ENCODE results near the gene TTC13. TPM values are rescaled to one million over a fixed set of nuclear protein-coding genes. Genes with fewer than 3 reads are reported as not detected.

Gene TTC13
- total RNA-seq, 1 experiment from 2014 or later: 12.3 TPM

DNA sequence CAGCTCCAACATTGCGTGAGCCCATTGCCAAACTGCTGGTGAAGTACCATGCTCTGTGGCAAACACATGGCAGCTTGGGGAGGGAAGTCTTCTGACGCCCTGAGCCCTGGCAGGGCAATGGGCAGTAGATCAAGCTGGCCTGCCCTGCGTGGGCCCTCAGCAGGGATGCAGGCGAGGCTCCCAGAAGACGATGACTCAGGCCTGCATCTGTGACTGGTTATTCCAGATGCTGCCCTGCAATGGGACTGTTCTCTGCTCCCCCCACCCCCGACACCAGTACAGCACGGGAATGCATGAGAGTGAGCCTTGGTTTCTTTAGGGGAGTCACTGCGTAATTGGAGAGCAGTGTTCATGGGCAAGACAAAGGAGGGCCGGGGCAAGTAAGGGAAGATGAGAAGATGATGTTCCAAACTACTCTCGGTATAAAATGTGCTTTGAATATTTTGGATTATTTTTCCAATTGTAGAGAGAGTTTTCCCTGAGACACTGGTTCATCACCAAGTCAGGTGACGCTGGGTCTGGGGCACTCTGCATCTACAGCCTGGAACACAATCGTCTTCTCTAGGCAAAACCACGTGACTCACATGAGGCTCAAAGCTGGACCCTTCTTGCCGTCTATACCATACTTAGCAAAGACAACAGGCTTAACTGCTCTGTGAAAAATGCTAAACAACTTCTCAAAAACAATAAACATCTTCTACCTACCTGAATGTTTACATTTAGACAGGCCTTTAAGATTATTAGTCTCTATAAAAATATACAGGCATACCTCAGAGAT lies 101.3 kb downstream of the TTC13 start:
- DNase-seq (ENCODE audit: low read depth, low spot score) (no peak), ATAC-seq (peak; percentile 85)
- no peak overlapping the region for H3K27ac ChIP-seq (ENCODE audit: low read depth, low read length)
- no peaks in the 10 kb centered on the region for H3K9me2 ChIP-seq (ENCODE audit: insufficient read depth)
- RAD21 ChIA-PET (ENCODE audit: low non-redundant PET in 1 of 2, low total read pairs in 2 of 2, uncharacterized antibody in 2 of 2, unreplicated experiment in 2 of 2): no interaction called here
- CTCF ChIA-PET: no interaction called here
- POLR2A ChIA-PET: no interaction called here
- H3K4me1 ChIP-seq (ENCODE audit: control insufficient read depth in 1 of 2, insufficient read depth in 2 of 2, low read length in 2 of 2): peaks cover 7 to 22% of the 10 kb centered on the region in 2 experiments; a peak in 3 of 4 replicates
- peak overlapping the region; percentile 42 for H3K4me2 ChIP-seq (ENCODE audit: low read length)
- intact Hi-C loops (cut with micrococcal nuclease): no loop called here
- no peak overlapping the region for H3K4me3 ChIP-seq (replicated peaks in 1 of 2; ENCODE audit: low read depth in 1 of 2, low read length in 2 of 2)
- H3K79me2 ChIP-seq (ENCODE audit: insufficient read depth, low read length): no peaks in the 10 kb centered on the region
- TF ChIP-seq, protein P1, sequence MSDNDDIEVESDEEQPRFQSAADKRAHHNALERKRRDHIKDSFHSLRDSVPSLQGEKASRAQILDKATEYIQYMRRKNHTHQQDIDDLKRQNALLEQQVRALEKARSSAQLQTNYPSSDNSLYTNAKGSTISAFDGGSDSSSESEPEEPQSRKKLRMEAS (IDR thresholded peaks at IDR 0.05): peak; percentile 40; the same call in 1 of the 2 replicates
- TF ChIP-seq FOSL1 (IDR thresholded peaks at IDR 0.05; ENCODE audit: low read depth): peak; percentile 34; the same call in 1 of the 2 replicates
- TF ChIP-seq, protein P2, sequence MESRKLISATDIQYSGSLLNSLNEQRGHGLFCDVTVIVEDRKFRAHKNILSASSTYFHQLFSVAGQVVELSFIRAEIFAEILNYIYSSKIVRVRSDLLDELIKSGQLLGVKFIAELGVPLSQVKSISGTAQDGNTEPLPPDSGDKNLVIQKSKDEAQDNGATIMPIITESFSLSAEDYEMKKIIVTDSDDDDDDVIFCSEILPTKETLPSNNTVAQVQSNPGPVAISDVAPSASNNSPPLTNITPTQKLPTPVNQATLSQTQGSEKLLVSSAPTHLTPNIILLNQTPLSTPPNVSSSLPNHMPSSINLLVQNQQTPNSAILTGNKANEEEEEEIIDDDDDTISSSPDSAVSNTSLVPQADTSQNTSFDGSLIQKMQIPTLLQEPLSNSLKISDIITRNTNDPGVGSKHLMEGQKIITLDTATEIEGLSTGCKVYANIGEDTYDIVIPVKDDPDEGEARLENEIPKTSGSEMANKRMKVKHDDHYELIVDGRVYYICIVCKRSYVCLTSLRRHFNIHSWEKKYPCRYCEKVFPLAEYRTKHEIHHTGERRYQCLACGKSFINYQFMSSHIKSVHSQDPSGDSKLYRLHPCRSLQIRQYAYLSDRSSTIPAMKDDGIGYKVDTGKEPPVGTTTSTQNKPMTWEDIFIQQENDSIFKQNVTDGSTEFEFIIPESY (IDR thresholded peaks at IDR 0.05; ENCODE audit: extremely low read depth, insufficient replicate concordance, low read length): no peak
- no peak for TF ChIP-seq ELF1 (IDR thresholded peaks at IDR 0.05; ENCODE audit: borderline replicate concordance, low read depth)
- TF ChIP-seq JUND (IDR thresholded peaks at IDR 0.05): peak; percentile 43; the same call in 1 of the 2 replicates
- TF ChIP-seq YY1 (IDR thresholded peaks at IDR 0.05; ENCODE audit: extremely low read depth, insufficient replicate concordance, low read depth, low read length): no peak
- no peak for TF ChIP-seq EZH2phosphoT487 (IDR thresholded peaks at IDR 0.05; ENCODE audit: borderline replicate concordance)
- TF ChIP-seq RAD21 (IDR thresholded peaks at IDR 0.05; ENCODE audit: low read depth): no peak
- TF ChIP-seq CTCF (IDR thresholded peaks at IDR 0.05 in 2 of 3, conservative IDR thresholded peaks at IDR 0.05 in 1 of 3; ENCODE audit: borderline replicate concordance in 1 of 3, insufficient read depth in 1 of 3, low read depth in 2 of 3, low read length in 2 of 3): no peak
- TF ChIP-seq SP1 (IDR thresholded peaks at IDR 0.05; ENCODE audit: low read depth): peak; percentile 37
- TF ChIP-seq SIN3A (IDR thresholded peaks at IDR 0.05; ENCODE audit: low read depth): no peak
- H2AFZ ChIP-seq (ENCODE audit: low read depth, low read length, poor library complexity, severe bottlenecking): no peak overlapping the region
- no peaks in the 10 kb centered on the region for H4K20me1 ChIP-seq (ENCODE audit: insufficient read depth)
- H3K36me3 ChIP-seq (ENCODE audit: control insufficient read depth in 1 of 2, insufficient read depth in 2 of 2, low read length in 2 of 2): no peaks in the 10 kb centered on the region
- no TSS peak for BruUV-seq (replicated peaks)
- H3K27me3 ChIP-seq (ENCODE audit: insufficient read depth, low read length): peaks cover 5% of the 10 kb centered on the region; the same call in 1 of the 2 replicates
- H3K9me3 ChIP-seq (ENCODE audit: control insufficient read depth in 1 of 2, insufficient read depth in 1 of 2, low read depth in 1 of 2, low read length in 2 of 2): no peaks in the 10 kb centered on the region
- H3K9ac ChIP-seq (ENCODE audit: low read length): no peak overlapping the region
